ENCODE measurements around the gene TXNRD2.

DNA sequence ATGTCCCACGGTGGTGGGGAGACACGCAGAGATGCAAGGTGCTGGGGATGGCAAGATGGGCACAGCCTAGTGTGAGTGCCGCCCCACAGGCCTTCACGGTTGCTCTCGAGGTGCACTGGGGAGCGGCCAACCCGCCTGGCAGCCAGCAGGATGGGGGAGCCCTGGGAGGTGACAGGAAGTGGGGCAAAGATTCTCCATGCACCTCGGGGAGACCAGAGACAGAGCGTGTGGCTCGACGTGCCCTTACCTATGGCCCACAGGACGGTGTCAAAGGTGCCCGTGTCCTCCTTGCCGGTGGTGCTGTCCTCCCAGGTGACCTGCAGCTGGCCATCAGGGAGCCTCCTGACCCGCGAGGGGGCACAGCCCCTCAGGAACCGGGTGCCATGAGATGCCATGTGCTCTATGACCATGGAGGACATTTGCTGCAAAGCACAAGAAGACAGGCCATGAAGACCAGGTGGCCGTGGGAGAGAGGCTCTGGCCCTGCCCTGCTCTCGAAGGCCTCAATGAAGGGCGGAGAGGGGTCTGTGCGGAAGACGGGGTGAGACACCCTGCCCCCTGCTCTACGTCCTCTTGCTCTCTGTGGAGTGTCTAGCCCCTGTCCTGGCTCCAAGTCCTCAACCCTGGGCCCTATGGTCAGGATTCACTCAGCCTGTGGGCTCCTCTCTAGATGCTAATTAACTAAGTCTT, 46.3 kb downstream of the TXNRD2 start:
- TF ChIP-seq, protein P1, sequence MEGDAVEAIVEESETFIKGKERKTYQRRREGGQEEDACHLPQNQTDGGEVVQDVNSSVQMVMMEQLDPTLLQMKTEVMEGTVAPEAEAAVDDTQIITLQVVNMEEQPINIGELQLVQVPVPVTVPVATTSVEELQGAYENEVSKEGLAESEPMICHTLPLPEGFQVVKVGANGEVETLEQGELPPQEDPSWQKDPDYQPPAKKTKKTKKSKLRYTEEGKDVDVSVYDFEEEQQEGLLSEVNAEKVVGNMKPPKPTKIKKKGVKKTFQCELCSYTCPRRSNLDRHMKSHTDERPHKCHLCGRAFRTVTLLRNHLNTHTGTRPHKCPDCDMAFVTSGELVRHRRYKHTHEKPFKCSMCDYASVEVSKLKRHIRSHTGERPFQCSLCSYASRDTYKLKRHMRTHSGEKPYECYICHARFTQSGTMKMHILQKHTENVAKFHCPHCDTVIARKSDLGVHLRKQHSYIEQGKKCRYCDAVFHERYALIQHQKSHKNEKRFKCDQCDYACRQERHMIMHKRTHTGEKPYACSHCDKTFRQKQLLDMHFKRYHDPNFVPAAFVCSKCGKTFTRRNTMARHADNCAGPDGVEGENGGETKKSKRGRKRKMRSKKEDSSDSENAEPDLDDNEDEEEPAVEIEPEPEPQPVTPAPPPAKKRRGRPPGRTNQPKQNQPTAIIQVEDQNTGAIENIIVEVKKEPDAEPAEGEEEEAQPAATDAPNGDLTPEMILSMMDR (conservative IDR thresholded peaks at IDR 0.05; ENCODE audit: low read depth, low read length) = no peak
- no peak for TF ChIP-seq EZH2phosphoT487 (IDR thresholded peaks at IDR 0.05; ENCODE audit: borderline replicate concordance, low read length)

Measured in PC-3 (cell line).